NT2/D1 (cell line): ENCODE data around the gene C1QTNF4.

Source experiments
- SUZ12 ChIP-seq: IDR thresholded peaks from 2 replicates; pipeline ENCODE4 v1.6.1; 2011; ENCODE audit not compliant: insufficient read length, insufficient read depth; ENCODE audit errors: extremely low read depth
- ZNF274 ChIP-seq: IDR thresholded peaks from 2 replicates; pipeline ENCODE4 v1.6.1; 2011; ENCODE audit warnings: mild to moderate bottlenecking, low read depth, low read length

GRCh38 chr11:47589584-47589976 is 4.6 kb downstream of the C1QTNF4 start:
- TF ChIP-seq SUZ12 (no peak), ZNF274 (no peak)
